HG03439 (cell line): ENCODE measurements around the gene AQP1.

ENCODE experiments used
- ATAC-seq: cut with Tn5 transposase; IDR thresholded peaks from one replicate; pipeline ENCODE4 v1.9.1; 2021; ENCODE audit warnings: mild to moderate bottlenecking, moderate library complexity; ENCODE audit not compliant: unreplicated experiment

AQP1 gene

DNA sequence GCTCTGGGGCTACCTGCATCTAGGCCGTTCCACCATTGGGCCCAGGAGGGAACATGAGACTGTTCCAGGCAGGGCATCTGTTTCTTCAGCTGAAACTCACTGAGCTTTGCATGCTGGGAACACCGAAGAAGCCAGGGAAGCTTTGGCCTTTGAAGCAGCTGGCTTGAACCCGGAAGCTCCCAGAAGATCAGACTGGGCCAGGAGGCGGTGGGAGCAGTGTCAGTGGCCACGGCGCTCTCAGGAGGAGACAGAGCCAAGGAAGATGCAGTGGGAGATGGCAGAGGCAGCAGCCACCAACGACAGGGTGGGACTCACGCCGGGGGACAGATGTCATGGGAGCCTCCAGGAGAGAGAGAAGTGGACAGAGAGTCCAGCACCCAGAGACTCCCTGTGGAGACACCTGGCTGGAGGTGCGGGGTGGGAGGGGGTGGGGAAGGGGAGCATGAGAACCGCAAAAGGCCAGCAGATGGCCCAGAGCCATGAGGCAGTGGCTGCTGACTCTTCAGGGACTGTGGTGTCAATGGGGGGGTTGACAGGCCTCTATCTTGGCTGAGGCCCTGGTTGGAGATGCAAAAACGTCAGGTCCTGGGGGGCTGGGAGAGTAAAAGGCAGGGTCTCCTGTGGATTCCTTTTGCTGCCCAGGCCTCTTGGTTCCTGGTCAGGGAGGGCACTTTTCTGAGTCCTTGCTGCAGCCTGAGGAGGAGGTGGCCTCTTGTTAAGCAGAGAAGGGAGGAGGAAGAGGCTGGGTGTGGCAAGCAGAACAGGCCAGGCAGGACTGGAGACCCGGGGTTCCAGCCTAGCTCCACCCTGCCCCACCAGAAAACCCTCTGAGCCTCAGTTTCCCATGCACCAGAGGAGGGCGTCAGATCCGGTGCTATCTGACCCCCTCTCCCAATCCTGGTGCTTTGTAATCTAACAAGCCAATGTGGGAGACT, 6.3 kb upstream of the AQP1 start:
- no peak for ATAC-seq

DNA sequence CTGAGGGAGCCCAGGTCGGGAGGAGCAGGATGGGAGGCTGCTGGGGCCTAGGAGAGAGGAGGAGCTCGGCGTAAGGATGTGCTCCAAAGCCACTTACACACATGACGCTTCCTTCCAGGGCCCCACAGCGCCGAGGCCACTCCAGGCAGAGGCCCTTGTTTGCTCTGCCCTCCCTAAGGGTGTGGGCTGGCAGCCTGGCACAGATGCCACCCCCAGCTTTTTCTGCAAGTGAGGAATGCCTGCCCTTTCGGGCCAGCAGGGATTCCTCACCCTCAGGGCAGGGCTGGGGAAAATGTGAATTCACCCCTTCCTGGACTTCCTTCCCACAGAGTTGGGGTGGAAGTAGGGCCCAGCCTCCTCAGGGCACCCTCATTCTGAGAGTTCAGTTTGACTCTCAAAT, 5.6 kb upstream of the AQP1 start:
- ATAC-seq, result no peak

DNA sequence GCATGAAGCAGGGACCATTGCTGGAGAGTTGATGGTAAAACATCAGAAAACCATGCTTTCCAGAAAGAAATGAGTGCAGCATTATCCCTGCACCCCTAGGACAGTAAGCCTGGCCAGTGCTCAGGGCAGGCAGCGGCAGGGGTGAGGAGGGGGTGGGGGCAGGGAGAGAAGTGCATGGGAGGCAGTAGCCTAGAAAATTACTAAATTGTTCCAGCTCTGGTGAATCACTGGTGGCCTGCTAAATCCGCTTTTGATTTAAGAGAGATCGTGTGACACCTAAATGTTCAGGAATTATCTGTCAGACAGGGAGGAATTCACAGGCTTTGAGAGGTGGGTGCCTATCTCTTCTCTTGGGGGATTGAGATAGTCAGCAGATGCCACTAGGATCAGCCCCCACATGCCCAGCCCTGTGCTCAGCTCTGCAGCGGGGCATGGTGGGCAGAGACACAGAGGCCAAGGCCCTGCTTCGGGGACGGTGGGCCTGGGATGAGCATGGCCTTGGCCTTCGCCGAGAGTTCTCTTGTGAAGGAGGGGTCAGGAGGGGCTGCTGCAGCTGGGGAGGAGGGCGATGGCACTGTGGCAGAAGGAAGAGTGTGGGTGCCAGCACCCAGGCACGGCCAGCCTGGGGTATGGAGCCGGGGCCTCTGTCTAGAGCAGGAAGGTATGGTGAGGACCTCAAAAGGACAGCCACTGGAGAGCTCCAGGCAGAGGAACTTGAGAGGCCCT, 5.0 kb upstream of the AQP1 start:
- no peak for ATAC-seq

DNA sequence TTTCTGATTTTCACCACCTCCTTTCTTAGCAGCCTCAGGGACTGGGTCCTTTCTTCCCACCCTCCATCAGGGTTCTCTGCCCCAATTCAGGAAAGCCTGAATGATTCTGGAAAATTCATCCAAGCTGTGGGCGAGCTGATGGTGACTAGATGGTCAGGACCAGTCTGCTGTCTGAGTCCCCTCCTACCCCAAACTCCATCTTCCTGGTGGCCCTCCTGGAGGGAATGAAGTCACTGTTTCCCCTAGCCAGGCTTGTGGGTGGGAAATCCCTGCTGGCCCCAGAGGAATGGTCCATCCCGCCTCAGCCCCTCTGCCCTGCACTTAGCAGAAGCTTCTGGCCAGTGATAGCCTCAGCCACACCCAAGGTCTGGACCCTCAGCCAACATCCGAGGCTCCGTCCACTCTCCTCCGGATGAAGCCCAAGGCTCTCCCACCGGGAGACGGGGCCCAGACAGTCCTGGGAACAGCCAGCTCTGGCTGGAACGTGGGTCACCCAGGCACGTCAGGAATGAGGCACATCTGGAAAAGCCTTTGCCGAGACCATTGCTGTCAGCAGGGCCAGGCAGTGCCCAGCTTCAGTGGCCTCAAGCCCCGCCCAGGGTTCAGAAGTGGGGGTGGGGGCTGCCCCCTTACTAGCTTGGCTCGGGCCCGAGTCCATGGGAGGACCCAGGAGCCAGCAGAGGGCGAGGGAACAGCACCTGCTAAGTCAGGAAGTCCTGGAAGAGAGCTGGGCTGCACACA, 4.0 kb upstream of the AQP1 start:
- no peak for ATAC-seq

GRCh38 chr7:30908681-30909080, 3.0 kb upstream of the AQP1 start:
- no peak for ATAC-seq

DNA sequence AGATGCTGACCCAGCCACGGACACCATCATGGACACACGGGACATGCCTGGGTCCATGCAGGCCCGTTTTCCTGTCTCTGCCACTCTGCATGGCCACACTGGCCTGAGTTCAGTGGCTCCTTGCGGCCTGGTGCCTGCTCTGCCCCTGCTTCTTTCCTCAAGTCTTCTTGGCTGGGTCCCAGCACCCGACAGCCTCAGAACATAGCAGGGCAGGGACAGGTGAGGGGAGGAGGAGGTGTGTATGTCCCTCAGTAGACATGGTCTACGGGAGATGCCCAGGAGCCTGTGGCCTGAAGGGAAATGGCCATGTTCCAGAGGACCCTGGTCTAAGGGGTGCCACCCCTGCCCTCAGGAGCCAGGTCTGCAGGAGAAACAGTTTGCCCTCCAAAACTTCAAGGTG, 2.2 kb upstream of the AQP1 start:
- no peak for ATAC-seq

DNA sequence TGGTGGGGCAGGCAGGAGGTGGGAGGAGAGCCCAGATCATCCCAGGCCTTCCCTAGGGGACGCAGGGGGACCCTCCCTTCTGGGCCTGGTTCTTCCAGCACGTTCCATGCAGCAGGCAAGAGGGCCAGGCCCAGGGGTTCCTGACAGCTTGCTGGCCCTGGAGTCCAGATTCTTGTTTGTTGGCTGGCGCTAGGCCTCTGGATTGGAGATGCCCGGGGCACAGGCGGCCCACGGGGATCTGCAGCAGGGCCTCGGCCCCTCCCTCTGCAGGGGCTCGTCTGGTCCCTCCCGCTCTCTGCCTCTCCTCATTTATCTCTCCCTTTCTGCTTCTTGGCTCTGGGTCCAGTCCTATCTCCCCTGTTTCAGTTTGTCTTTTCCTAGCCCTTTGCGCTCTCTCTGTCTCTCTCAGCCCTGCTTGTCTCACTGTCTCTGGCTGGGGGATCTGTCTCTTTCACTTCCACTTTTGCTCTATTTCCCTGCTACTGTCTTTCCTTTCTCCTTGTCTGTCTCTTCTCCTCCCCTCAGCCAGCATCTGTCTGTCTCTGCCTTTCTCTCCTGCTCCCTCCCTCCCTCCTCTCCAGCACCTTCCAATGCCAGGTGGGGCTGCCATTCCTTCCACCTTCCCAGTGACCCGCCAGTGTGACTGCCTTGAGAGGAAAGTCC, 1.1 kb upstream of the AQP1 start:
- no peak for ATAC-seq

DNA sequence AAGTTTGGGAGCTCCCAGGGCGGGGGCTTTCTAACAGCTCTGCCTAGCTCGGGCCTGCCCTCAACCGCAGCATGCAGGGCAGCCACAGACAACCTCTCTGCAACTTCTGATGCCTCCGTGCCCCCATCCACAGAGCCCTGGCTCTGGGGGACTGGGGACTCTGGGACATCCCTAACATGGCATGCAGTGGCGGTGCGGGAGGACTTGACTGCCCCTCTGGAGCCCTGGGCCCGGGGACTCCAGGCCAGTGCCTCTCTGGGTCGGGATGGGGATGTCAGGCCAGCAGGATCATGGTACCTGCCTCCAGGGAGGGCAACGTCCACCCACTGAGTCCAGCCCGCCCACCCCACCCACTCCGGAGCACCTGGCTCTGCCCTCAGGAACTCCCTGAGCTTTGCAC, 520 bp upstream of the AQP1 start:
- ATAC-seq, result no peak

DNA sequence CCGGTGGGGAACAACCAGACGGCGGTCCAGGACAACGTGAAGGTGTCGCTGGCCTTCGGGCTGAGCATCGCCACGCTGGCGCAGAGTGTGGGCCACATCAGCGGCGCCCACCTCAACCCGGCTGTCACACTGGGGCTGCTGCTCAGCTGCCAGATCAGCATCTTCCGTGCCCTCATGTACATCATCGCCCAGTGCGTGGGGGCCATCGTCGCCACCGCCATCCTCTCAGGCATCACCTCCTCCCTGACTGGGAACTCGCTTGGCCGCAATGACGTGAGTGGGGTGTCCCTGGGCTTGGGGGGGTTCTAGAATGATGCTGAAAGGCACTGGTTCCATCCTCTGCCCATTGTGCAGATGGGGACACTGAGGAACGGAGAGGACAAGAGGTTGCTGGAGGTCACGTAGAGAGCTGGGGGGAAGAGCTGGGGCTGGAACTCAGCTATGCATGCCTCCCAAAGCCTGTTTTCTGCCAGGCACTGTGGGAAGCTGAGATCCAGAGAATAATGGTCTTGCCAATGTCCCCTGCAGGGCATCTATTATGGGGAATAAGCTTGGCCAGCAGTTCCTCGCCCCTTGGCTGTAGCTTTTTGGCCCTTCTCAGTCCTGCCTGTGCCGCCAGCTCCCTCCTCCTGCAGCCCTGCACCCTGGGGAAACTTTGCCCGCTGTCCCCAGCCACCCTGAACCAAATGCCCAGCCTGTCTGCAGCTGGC, 523 bp downstream of the AQP1 start:
- ATAC-seq, result no peak

DNA sequence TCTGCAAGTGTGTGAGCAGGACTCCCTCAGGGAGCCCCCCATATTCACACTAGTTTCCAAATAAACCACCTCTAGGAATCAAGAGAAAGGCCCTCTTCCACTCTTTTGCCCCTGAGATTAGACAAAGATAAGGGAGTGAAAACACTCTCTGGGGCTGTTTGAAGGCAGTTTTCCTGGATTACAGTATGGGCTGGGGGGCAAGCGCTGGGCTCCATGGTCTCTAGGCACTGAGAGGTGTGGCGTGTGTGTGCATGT, 1.0 kb downstream of the AQP1 start:
- ATAC-seq, result no peak

DNA sequence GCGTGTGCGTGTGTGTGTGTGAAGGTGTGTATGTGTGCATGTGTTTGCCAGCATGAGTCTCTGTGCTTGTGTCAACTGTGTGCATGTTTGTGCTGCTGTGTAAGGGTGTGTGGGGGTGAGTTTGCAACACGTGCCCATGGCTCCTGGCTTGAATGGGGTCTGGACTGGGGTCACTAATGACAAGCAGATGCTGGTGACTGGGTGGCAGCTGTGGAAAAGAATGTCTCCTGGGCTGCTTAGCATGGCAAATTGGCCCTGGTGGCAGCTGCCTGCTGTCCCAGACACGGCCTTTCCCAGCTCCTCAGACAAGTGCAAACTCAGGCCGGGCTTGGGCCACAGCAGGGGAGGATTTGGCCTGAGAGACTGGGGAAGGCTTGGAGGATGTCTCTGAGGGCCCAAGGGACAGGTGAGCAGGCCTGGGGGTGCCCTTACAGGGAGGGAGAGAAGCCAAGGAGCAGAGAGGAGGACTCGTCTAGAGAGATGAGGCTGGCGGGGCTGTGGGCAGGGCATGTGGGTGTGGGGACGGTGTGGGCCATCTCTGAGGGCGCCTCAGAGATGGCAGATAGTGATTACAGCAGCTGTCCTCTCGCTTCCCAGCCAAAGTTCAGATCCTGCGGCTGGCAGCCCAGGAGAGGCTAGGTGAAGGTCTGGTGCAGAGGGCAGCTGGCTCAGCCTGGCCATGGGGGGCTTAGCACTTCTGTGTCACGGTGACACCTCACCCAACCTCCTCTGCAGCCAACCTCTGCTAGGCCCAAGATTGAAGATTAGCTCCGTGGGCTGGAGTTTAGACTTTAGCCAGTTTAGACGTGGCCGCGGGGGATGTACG, 1.5 kb downstream of the AQP1 start:
- no peak for ATAC-seq

GRCh38 chr7:30913821-30914515, 2.3 kb downstream of the AQP1 start:
- ATAC-seq, result no peak

GRCh38 chr7:30914596-30914995, 2.9 kb downstream of the AQP1 start:
- no peak for ATAC-seq

GRCh38 chr7:30915005-30915601, 3.5 kb downstream of the AQP1 start:
- ATAC-seq, result no peak

DNA sequence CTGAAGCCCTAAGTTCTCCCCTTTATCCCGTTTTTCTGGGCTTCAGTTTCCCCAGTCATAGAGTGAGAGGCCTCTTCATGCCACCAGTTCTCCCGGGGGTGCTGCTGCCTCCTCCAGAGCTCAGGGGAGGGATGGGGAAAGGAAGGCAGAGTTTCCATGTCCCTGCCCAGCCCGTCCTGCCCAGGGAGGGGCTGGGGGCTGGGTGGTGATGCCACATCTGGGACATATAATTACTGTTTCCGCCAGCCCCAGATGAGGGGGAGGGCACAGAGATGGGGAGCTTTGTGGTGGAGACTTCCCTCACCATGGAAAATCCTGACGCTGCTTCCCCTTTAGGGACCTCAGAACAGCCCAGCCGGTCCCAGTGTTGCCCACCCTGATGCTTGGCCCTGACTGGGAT, 4.1 kb downstream of the AQP1 start:
- no peak for ATAC-seq

DNA sequence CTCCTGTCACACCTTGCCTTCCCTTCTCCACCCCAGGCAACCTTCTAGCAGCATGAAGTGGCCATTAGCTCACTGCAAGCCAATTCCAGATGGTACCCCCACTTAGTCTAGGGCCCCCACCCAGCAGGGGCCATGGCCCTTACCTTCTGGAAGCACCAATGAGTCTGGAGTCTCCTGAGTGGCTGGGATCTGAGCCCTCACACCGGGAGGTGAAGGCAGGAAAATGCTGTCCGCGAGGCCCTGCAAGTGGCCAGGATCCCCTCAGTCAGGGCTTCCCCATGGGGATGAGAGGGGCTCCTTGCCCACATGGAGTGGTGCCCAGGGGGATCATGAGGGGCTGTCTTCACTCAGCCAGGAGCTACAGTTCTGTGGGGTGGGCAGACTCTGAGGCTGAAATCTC, 4.6 kb downstream of the AQP1 start:
- no peak for ATAC-seq

- ATAC-seq, result no peak
Observed at GRCh38 chr7:30916767-30917166, 5.1 kb downstream of the AQP1 start.

- ATAC-seq, result no peak
Observed at GRCh38 chr7:30917216-30917893, 5.7 kb downstream of the AQP1 start.
